Prostate gland (tissue), 2 donors: ENCODE results near the gene MT2A. TPM values are rescaled to one million over a fixed set of nuclear protein-coding genes. Genes with fewer than 3 reads are reported as not detected.

Source experiments
- DNase-seq: peaks from one replicate; pipeline ENCODE4 v3.0.0-alpha.2; 2019; ENCODE audit warnings: low spot score
- H3K27ac ChIP-seq, 2 donors: fragments of 200-600 bp; sonication (generic); 2 replicates each; pipeline ENCODE4 v1.5.1; 2017 to 2019
- H3K27me3 ChIP-seq: fragments of 200-600 bp; sonication (generic); replicated peaks from 2 replicates; pipeline ENCODE4 v1.5.1; 2019; ENCODE audit not compliant: insufficient read depth
- H3K36me3 ChIP-seq, 2 donors: fragments of 200-600 bp; sonication (generic); 1 replicate in 1 of 2; 2 replicates in 1 of 2; pipeline versions ENCODE4 v1.5.1 to v1.8.1; 2017 to 2019
- H3K4me1 ChIP-seq: fragments of 200-600 bp; sonication (generic); replicated peaks from 2 replicates; pipeline ENCODE4 v1.5.1; 2019
- H3K4me3 ChIP-seq, 2 donors: fragments of 200-600 bp; sonication (generic); 2 replicates each; pipeline ENCODE4 v1.5.1; 2017 to 2019
- H3K9me3 ChIP-seq: fragments of 200-600 bp; sonication (generic); 2 replicates; pipeline ENCODE4 v1.5.1; 2017
- CTCF ChIP-seq, 4 experiments: fragments of 200-600 bp in 2 of 4; fragments of 450-650 bp in 2 of 4; sonication (generic) in 2 of 4; IDR thresholded peaks; 1 replicate in 3 of 4; 2 replicates in 1 of 4; pipeline ENCODE4 v1.5.1; 2016 to 2019; ENCODE audit warnings: antibody characterized with exemption in 4 of 4, mild to moderate bottlenecking in 2 of 4, moderate library complexity in 2 of 4
- POLR2A ChIP-seq: fragments of 450-650 bp; IDR thresholded peaks from one replicate; pipeline ENCODE4 v1.6.1; 2016; ENCODE audit warnings: antibody characterized with exemption, mild to moderate bottlenecking
- POLR2AphosphoS5 ChIP-seq: sonication (generic); formaldehyde crosslinking; IDR thresholded peaks from one replicate; pipeline ENCODE4 v1.6.1; 2017; ENCODE audit warnings: antibody characterized with exemption
- WGBS: methylation state at CpG from one replicate; pipeline ENCODE4 v1.1.5; 2018; 5-methylcytosine and 5-hydroxymethylcytosine counted together
- intact Hi-C: fragments of 100-400 bp; cut with DNase I; formaldehyde crosslinking; loops from one replicate; pipeline ENCODE4 v1.14.2; 2022
- total RNA-seq, 2 donors: library from RNA; depleted of rRNA; stranded (reverse); fragments of >200 nt; gene quantifications; one replicate each; pipeline ENCODE4 v1.1.0, GENCODE V29; 2016

The MT2A gene
- total RNA-seq, 2 donors from 2014 or later: 134 to 214 TPM

DNA sequence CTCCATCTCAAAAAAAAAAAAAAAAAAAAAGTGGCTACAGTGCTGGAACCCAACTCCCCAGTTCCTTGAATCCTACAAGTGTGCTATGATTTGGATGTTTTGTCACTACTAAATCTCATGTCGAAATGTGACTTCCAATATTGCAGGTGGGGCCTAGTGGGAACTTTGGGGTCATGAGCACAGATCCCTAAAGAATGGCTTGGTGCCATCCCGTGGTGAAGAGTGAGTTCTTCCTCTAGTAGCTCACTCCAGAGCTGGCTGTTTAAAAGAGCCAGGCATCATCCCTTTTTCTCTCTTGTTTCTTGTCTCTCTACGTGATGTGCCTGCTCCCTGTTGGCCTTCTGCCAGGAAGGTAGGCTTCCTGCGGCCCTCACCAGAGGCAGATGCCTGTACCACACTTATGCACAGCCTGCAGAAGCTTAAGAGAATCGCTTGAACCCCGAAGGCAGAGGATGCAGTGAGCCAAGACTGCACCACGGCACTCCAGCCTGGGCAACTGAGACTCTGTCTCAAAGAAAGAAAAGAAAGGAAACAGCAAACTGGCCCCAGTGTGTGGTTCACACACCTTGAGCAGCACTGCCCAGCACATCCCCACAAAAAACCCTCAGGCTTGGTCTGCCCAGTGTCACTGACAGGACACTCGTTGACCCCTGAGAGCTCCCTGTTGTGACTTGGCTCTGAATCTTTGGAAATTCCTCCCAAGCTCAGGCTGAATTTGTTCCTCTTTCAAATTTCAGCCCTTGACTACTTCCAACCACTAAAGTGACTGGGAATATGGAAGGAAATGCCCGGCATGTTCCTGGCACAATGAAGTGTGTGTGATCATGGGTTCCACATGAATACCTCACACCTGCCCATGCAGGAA lies 20.3 kb downstream of the MT2A start:
- DNase-seq: no peak
- no peaks in the 10 kb centered on the region for H3K9me3 ChIP-seq
- H3K36me3 ChIP-seq: no peaks in the 10 kb centered on the region
- no peak overlapping the region for H3K27ac ChIP-seq
- H3K27me3 ChIP-seq: no peaks in the 10 kb centered on the region
- WGBS: 76% methylated on average over 9 of the region's 9 CpGs
- H3K4me1 ChIP-seq: no peaks in the 10 kb centered on the region
- no peak overlapping the region for H3K4me3 ChIP-seq
- TF ChIP-seq POLR2A: no peak
- intact Hi-C loops: no loop called here

- Histone ChIP-seq H3K4me1 (no peaks in the 10 kb centered on the region), H3K4me3 (no peak overlapping the region), H3K9me3 (no peaks in the 10 kb centered on the region), H3K27ac (no peak overlapping the region), H3K36me3 (no peaks in the 10 kb centered on the region), H3K27me3 (no peaks in the 10 kb centered on the region)
- TF ChIP-seq POLR2AphosphoS5: no peak
- TF ChIP-seq POLR2A: no peak
- no peak for TF ChIP-seq CTCF (IDR thresholded peaks at IDR 0.05)
- no peak for DNase-seq
- intact Hi-C loops: no loop called here
- WGBS: 72% methylated on average over 3 of the region's 3 CpGs
Observed at GRCh38 chr16:56629531-56629930, 21.1 kb downstream of the MT2A start.

DNA sequence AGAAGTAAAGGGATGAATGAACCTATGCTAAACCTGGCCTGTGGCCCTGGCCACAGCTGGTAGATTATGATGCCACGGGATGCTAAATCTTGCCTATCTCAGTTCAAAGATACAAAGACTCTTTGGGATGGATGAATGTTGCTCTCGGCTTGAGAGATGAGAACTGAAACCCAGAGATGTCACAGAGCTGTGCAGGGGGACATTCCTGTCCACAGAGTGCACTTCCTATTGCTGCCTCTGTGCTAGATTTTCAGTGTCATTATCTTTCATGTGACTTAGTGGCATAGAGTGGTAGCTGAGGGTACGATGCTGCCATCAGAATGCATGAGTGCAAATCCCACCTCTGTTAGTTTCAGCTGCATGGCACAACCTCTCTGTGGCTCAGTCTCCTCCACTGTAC lies 21.8 kb downstream of the MT2A start:
- H3K27me3 ChIP-seq: no peaks in the 10 kb centered on the region
- TF ChIP-seq POLR2AphosphoS5 (no peak), POLR2A (no peak), CTCF (IDR thresholded peaks at IDR 0.05) (no peak)
- no peak overlapping the region for H3K4me3 ChIP-seq
- H3K9me3 ChIP-seq: no peaks in the 10 kb centered on the region
- H3K4me1 ChIP-seq: no peaks in the 10 kb centered on the region
- DNase-seq: no peak
- intact Hi-C loops: no loop called here
- no peak overlapping the region for H3K27ac ChIP-seq
- no peaks in the 10 kb centered on the region for H3K36me3 ChIP-seq
- WGBS: 88% methylated on average over 3 of the region's 3 CpGs

GRCh38 chr16:56631197-56631596 lies 22.8 kb downstream of the MT2A start:
- Histone ChIP-seq H3K27ac (no peak overlapping the region), H3K4me1 (no peaks in the 10 kb centered on the region), H3K4me3 (no peak overlapping the region), H3K36me3 (no peaks in the 10 kb centered on the region), H3K27me3 (peaks cover 4% of the 10 kb centered on the region), H3K9me3 (no peaks in the 10 kb centered on the region)
- WGBS: 90% methylated on average over 10 of the region's 10 CpGs
- no peak for DNase-seq
- intact Hi-C loops: no loop called here
- TF ChIP-seq POLR2A (no peak), POLR2AphosphoS5 (no peak), CTCF (IDR thresholded peaks at IDR 0.05) (no peak)

DNA sequence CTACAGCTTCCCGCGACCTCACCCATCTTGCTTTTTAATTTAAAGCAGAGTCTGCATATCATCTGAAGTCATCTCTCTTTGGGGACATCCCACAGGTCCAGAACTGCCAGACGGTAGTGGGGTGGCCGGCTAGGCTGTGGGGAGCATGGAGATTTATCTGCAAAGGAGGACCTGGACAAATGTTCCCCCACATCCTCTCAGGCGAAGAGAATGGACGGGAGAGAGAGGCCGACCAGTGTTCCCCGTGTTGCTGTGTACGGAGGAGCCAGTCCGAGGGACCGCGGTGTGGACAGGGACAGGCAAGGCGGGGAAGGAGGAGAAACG lies 23.4 kb downstream of the MT2A start:
- intact Hi-C loops: no loop called here

More for the DNA sequence above, 23.4 kb downstream of the MT2A start:
- H3K4me1 ChIP-seq: no peaks in the 10 kb centered on the region
- TF ChIP-seq CTCF (IDR thresholded peaks at IDR 0.05) (no peak), POLR2AphosphoS5 (no peak), POLR2A (no peak)
- no peaks in the 10 kb centered on the region for H3K36me3 ChIP-seq
- no peak for DNase-seq
- no peaks in the 10 kb centered on the region for H3K9me3 ChIP-seq
- H3K27me3 ChIP-seq: peaks cover 4% of the 10 kb centered on the region
- 38% methylated on average over 14 of the region's 14 CpGs for WGBS
- H3K27ac ChIP-seq: peak overlapping the region; percentile 61 to 67
- H3K4me3 ChIP-seq: peak overlapping the region; percentile 43 to 48
